ENCODE results near the gene POLR3A.
A peak's percentile ranks its signal among the peaks of the same experiment; 100 is the strongest.

The POLR3A gene

DNA sequence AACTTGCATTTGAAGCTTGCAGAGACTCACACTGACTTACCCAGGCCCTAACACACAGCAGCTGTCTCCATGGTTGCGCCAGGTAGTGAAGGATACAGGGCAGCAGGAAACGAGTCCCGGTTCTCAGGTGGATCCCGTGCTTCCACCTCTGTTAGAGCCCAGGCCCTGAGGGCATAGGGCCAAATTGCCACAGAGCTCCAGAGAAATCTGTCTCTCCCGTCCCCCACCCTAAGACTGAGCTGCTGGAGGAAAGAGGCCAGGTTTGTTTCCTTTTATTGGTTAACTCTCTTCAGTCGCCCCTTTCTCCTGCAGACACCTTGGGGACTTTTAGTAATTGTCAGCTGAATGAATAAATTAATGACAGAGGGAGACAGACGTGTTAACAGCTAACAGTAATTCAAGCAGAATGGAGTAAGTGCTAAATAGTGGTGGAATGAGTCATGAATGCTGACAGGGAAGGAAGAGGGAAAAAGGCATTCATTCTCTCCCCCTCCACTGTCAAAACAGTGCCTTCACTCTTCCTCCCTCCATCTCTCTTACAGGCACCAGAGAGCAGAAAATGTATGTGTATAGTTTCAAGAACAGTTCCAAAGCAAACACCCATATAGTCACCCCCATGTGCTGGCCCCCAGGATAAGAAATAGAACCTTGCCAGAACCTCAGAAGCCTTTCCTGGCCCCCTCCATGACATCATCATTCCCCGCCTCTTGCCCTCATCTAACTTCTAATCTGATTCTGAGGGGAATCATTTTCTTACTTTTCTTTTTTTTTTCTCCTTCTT is 86.0 kb downstream of the POLR3A start:
- DNase-seq (ENCODE audit: low read depth), result peak; percentile 64

- no peak for DNase-seq (ENCODE audit: low read depth)
These were observed 87.5 kb downstream of the POLR3A start for GRCh38 chr10:77941790-77942189.

GRCh38 chr10:77940627-77941026 is 88.7 kb downstream of the POLR3A start:
- no peak for DNase-seq (ENCODE audit: low read depth)

GRCh38 chr10:77940225-77940624 is 89.1 kb downstream of the POLR3A start:
- no peak for DNase-seq (ENCODE audit: low read depth)

DNA sequence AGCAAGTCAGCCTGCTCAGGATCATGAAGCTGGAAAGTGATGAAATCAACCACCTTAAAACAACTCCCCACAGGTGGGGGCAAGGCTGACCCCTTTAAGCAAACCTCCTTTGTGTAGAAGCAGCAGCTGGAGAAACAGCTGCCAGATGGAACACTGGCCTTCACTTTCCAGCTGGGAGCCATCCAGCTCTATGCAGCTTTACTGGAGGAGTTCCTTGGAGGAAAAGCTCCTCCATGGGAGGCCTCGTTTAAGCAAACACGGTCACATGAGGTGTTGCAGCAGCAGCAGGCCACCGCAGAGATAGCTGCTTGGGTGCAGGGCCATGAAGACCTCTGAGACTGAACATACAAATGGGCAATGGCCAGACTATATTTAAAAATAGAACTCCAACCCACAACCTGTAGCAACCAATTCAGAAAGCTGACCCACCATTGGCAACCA is 89.7 kb downstream of the POLR3A start:
- DNase-seq (ENCODE audit: low read depth), result peak; percentile 38

DNA sequence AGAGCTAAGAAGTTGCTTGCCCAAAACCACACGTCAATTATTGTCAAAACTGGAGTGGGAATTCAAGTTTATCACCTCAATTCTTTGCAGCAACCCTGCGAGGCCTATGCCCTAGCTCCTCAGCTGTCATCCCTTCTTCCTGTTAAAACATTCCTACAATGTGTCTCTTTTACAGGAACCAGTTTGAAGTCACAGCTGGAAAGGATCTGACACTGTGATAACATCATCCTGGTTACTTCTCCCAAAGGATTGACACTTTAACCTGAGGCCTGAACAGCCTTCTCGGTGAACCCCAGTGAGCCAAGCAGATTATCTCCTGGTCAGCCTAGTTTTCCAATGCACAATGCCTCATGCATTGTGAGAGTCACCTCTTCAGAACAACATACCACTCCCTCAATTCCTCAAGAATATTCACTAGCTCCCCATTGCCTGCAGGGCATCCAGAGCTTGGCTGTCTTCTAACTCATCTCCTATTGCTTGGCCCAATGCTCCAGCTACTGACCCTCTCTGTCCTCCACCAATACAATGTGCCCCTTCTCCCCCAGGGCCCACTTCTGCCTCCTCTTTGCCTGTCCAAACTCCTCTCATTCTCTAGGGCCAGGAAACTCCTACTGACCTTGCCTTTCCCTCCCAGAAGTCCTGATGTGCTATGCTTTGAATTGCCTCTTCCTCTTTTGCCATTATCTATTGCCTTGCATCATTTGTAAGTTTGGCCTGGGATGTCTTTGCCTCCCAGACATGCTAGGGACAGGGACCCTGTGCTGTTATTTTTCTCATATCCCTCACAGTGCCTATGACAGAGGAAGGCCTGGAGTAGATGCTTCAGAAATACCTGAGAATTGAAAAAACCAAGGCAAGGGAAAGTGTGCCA is 92.4 kb downstream of the POLR3A start:
- no peak for DNase-seq (ENCODE audit: low read depth)

DNA sequence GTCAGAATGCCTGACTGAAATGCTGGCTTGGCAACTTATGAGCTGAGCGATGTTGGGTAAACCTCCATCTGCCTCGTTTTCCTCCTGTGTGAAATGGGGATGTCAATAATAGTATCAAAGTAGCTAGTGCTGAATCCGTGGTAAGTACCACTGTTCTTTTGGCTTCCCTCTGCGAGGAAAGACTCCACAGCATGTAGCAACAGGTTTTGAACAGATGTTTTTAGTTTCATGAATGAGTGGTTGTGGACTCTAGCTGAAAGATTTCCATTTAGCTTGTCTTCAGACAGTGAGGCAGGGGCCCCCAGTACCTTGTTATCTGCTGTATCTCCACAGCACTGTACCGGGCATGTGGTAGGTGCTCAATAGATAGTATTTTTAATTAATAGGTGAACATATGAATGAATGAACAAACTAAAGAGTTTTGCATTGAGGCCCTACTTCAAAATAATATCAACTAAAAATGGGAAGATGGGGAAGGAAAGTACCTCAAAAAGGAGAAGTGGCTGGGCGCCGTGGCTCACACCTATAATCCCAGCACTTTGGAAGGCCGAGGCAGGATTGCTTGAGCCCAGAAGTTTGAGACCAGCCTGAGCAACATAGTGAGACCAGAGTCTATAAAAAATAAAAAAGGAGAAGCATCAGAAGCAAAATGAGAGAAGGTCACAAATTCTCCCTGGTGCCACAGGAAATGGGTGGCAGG is 97.1 kb downstream of the POLR3A start:
- DNase-seq (ENCODE audit: low read depth), result no peak

- no peak for DNase-seq (ENCODE audit: low read depth)
These were observed 101.7 kb downstream of the POLR3A start for GRCh38 chr10:77927402-77928246.

DNA sequence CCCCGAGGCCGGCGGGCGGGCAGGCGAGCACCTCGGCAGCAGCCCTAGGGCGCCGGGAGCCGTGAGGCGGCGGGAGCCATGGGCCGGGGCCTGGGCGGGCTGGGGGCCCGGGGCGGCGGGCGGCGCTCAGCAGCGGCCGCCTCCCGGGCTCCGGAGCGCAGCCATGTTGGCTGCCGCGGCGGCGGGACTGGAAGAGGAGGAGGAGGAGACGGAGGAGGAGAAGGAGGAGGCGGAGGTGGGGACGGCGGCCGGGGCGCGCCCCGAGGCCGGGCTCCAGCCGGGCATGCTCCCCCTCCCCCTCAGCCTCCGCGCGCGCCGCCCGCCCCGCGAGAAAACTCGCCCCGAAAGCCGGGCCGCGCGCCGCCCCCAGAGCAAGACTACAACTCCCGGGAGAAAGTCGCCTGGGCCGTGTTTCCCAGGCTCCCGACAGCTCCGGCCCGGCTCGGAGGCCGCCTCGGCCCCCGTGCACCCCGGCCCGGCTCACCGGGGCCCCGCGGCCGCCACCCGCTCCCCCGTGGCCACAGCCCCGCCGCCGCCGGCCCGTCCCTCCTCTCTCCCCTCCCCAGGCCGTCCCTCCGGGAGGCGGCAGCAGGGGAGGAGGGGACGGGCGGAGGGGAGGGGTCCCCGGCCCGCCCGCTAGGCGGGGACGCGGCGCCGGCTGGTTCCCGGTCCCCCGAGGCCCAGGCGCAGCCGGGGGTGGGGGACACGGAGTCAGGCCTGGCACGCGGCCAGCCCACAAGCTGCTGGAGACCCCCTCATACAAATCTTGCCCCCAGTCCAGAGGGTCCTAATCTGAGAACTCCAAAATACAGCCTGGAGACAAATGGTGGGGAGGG is 102.5 kb downstream of the POLR3A start, which contains the start of gene DLG5:
TSS of gene DLG5 (minus strand) at position 190 of the 836 bp plus-strand sequence. CDS start 235 bp downstream, outside the sequence.
- DNase-seq (ENCODE audit: low read depth), result no peak

DNA sequence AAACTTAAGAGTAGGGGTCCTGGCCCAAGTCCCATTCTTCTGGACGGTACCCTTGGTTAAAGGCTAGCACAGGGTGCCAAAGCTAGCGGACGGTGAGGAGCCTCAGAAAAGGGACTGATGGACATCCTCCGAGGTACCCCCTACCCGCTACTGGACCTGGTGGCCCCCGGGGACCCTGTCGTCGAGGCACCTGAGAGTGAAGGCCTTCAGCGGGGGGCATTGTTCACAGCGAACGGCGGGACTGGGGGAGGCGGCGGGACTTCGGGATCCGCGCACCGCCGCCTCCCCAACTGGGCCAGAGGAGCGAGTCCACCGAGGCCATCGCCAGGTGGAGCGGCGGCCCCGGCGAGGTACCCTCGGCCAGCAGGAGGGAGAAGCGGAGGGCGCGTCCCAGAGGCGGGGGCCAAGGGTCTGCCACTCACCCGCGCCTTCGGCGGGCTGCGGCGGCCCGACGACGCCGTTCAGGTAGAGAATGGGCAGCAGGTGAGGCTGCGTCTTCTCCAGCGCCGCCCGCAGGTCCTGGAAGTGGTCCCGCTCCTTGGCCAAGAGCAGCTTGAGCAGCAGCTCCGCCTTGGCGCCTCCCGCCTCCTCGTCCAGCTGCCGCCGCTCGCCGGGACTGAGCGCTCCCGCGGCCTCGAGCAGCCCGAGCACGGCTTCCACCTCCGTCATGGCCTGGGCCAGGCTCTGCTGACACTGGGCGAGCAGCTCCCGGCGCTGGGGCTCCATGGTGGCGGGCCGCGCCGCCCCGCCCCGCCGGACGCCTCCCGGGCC is 103.3 kb downstream of the POLR3A start:
- no peak for DNase-seq (ENCODE audit: low read depth)

- no peak for DNase-seq (ENCODE audit: low read depth)
These were observed 103.9 kb downstream of the POLR3A start for GRCh38 chr10:77925410-77925794.

DNA sequence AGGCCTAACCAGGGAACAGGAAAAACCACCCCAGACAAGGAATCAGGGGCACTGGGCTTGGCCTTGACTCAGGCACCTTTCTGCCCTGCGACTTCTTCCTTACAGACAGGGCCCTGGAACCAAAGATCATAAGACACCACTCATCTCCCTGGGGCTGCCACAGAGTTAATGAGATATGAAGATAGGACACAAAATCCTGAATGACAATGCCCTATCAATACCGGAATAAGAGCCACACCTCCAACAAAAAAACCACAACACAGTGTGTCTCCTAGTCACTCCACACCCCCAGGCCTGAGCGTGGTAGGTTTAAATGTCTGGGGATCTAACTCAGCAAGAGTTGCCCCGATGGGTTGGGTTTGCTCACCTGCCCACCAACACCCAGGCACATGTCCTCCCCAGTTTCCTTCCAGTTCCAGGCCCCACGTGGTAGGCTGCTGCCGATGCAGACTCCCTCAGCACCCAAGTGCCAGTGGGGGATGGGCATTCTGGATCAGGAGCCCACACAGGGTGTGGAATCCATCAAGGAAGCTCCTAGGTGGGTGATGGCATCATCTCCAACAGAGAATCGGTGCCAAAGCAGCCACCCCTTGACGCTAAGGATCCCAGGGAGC is 106.6 kb downstream of the POLR3A start:
- no peak for DNase-seq (ENCODE audit: low read depth)

GRCh38 chr10:77922055-77922454 is 107.3 kb downstream of the POLR3A start:
- DNase-seq (ENCODE audit: low read depth), result no peak

- DNase-seq (ENCODE audit: low read depth), result no peak
These were observed 107.9 kb downstream of the POLR3A start for GRCh38 chr10:77921395-77921794.

DNA sequence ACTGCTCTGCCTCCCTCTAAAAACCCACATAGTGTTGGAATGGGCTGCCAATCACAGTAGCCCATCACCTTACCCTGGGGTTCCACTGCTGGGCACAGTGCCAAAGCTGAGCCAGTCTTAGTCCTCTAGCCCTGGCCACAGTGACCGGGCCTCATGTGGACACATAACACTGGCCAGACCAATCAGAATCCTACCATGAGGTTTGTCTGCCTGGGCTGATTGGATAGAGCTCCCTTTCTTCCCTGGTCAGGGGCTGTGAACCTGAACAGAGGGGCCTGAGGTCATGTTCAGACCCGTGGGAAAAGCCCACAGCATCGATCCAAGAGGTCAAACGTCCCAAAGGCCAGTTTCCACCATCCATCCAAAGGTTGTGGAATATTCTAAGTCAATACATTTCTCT is 108.8 kb downstream of the POLR3A start:
- DNase-seq (ENCODE audit: low read depth), result no peak

DNA sequence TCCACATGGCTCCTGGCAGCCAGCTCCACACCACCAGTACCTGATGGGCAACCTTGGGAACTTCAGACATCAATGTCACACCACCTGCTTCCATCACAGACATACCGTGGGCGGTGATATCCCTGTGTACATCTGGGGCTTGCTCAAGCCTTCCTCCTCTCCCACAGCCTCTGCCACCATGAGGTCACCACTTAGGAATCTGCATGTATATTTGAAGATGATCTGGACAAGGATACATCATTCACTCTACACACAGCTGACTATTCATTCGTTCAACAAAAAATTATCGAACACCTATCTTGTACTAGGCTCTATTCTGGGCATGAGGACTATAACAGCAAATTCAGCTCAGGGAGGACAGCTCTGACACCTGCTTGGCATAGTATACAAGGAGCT is 109.6 kb downstream of the POLR3A start:
- no peak for DNase-seq (ENCODE audit: low read depth)
